Stimulated activated CD4-positive, alpha-beta T cell treated with anti-CD3 and anti-CD28 coated beads, Interleukin-1b, Interleukin-23, amount 100 ng/mL, for 4 hours (primary cell): ENCODE measurements around the gene CD47.

Experiments used
- DNase-seq, 2 donors: peaks; one replicate each; pipeline ENCODE4 v3.0.0-alpha.2; 2020; ENCODE audit warnings: low read depth in 2 of 2

CD47 gene

GRCh38 chr3:108117241-108117775 is 26.5 kb upstream of the CD47 start:
- DNase-seq = no peak

GRCh38 chr3:108114423-108115065 is 23.7 kb upstream of the CD47 start:
- no peak for DNase-seq

GRCh38 chr3:108113975-108114374 is 23.1 kb upstream of the CD47 start:
- DNase-seq = no peak

GRCh38 chr3:108110934-108111333 is 20.1 kb upstream of the CD47 start:
- no peak for DNase-seq

GRCh38 chr3:108108416-108108815 is 17.6 kb upstream of the CD47 start:
- no peak for DNase-seq

GRCh38 chr3:108106449-108106848 is 15.6 kb upstream of the CD47 start:
- DNase-seq = no peak

- DNase-seq = no peak
Measured at GRCh38 chr3:108106031-108106430, 15.2 kb upstream of the CD47 start.

GRCh38 chr3:108103886-108104797 is 13.3 kb upstream of the CD47 start:
- DNase-seq = no peak

GRCh38 chr3:108103040-108103751 is 12.4 kb upstream of the CD47 start:
- no peak for DNase-seq

- DNase-seq = no peak
Measured at GRCh38 chr3:108102420-108103039, 11.7 kb upstream of the CD47 start.

GRCh38 chr3:108100906-108101660 is 10.3 kb upstream of the CD47 start:
- DNase-seq = peak in 1 of 2 donors; percentile 39

- DNase-seq = no peak
Measured at GRCh38 chr3:108099679-108100428, 9.0 kb upstream of the CD47 start.

- DNase-seq = no peak
Measured at GRCh38 chr3:108099244-108099643, 8.4 kb upstream of the CD47 start.

- DNase-seq = no peak
Measured at GRCh38 chr3:108098003-108098370, 7.2 kb upstream of the CD47 start.

GRCh38 chr3:108097322-108098002 is 6.6 kb upstream of the CD47 start:
- DNase-seq = no peak

- DNase-seq = no peak
Measured at GRCh38 chr3:108096532-108097321, 5.9 kb upstream of the CD47 start.

- DNase-seq = no peak
Measured at GRCh38 chr3:108093616-108094015, 2.8 kb upstream of the CD47 start.

GRCh38 chr3:108093021-108093420 is 2.2 kb upstream of the CD47 start:
- DNase-seq = no peak

- DNase-seq = no peak
Measured at GRCh38 chr3:108092501-108092900, 1.7 kb upstream of the CD47 start.
